Measurements from ENCODE around the gene PIR. TPM values are rescaled to one million over a fixed set of nuclear protein-coding genes. Genes with fewer than 3 reads are reported as not detected.

PIR gene
- total RNA-seq, 2 donors from 2014 or later = 14.3 to 19.2 TPM

DNA sequence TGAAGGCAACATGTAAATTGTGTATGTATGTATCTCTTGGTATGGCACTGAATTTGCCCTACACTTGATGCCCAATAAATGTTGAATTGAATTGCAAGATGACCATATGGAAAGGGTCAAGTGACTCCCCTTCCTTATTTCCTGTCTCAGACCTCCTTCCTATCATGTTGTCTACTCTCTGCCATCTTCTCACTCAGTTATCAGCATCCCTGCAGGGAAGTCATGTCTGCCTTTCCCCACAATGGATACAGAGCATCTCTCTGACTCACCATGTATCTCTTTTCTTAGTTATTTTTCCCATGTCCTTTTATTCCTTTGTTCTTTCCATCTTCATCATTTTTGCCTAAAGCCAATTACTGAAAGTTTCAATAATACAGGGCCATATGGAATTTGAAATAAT is 30.0 kb upstream of the PIR start:
- Histone ChIP-seq H3K9me3 (no peaks in the 10 kb centered on the region), H3K27ac (no peak overlapping the region), H3K4me1 (no peaks in the 10 kb centered on the region), H3K4me3 (no peak overlapping the region), H3K36me3 (no peaks in the 10 kb centered on the region), H3K27me3 (no peaks in the 10 kb centered on the region)
- TF ChIP-seq, protein P1, sequence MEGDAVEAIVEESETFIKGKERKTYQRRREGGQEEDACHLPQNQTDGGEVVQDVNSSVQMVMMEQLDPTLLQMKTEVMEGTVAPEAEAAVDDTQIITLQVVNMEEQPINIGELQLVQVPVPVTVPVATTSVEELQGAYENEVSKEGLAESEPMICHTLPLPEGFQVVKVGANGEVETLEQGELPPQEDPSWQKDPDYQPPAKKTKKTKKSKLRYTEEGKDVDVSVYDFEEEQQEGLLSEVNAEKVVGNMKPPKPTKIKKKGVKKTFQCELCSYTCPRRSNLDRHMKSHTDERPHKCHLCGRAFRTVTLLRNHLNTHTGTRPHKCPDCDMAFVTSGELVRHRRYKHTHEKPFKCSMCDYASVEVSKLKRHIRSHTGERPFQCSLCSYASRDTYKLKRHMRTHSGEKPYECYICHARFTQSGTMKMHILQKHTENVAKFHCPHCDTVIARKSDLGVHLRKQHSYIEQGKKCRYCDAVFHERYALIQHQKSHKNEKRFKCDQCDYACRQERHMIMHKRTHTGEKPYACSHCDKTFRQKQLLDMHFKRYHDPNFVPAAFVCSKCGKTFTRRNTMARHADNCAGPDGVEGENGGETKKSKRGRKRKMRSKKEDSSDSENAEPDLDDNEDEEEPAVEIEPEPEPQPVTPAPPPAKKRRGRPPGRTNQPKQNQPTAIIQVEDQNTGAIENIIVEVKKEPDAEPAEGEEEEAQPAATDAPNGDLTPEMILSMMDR (IDR thresholded peaks at IDR 0.05) = no peak
- no peak for DNase-seq (ENCODE audit: low spot score)

DNA sequence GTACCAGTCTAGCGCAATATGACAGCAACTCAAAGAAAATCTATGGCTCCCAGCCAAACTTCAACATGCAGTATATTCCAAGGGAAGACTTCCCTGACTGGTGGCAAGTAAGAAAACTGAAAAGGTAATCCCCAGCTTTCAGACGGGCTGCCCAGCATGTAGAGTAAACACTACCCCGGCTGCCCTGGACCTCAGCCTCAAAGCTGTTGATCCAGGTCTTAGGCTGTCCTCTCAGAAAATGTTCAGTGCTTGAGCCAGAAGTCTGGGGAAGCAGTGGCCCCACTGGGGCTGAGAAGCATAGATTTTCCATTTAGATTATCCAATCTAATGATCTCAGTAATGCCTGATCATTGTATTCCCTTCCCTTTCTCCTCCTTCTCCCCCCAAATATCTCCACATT is 29.3 kb upstream of the PIR start:
- TF ChIP-seq, protein P1 (IDR thresholded peaks at IDR 0.05) = no peak
- H3K27me3 ChIP-seq = no peaks in the 10 kb centered on the region

DNA sequence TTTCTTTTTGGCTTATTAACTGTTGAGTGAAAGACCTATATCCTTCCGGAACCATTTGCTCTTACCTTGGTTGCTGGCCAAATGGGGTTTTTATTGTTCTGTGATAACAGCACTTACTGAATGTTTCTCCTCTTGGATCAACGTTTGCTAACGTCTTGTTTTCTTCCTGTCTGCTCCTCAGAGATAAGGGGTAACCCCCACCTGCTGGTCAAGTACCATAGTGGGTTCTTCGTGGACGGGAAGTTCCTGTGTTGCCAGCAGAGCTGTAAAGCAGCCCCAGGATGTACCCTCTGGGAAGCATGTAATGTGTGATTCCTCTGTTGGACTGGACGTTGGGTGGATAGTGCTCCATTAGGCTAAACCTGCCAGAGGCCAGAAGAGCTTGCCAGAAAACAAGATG is 22.8 kb upstream of the PIR start:
- H3K36me3 ChIP-seq = no peaks in the 10 kb centered on the region
- no peaks in the 10 kb centered on the region for H3K9me3 ChIP-seq
- TF ChIP-seq, protein P1 (IDR thresholded peaks at IDR 0.05) = no peak
- DNase-seq (ENCODE audit: low spot score) = no peak
- H3K4me1 ChIP-seq = no peaks in the 10 kb centered on the region
- no peak overlapping the region for H3K27ac ChIP-seq
- no peak overlapping the region for H3K4me3 ChIP-seq
- no peaks in the 10 kb centered on the region for H3K27me3 ChIP-seq

More for the DNA sequence above, 29.3 kb upstream of the PIR start:
- Histone ChIP-seq H3K4me3 (no peak overlapping the region), H3K36me3 (no peaks in the 10 kb centered on the region), H3K27ac (no peak overlapping the region), H3K4me1 (no peaks in the 10 kb centered on the region), H3K9me3 (no peaks in the 10 kb centered on the region)
- no peak for DNase-seq (ENCODE audit: low spot score)

DNA sequence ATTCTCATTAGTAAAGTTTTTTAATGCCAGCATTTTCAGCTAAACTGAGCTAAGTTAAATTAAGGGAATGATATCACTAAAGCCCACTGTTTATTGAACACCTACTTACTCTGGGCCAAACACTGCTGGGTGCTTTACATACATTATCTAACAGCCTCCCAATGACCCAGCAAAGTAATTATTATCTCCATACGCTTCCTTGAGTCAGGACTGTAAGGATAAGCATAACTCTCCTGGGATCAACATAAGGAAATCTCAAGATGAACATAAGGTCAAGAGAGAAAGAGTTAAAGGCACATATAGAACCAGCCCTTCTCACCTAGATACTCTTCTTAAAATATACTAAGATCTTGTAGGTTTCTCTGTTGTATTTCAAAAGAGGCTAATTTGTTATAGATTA is 21.1 kb upstream of the PIR start:
- no peaks in the 10 kb centered on the region for H3K36me3 ChIP-seq
- H3K4me1 ChIP-seq = no peaks in the 10 kb centered on the region
- H3K27me3 ChIP-seq = no peaks in the 10 kb centered on the region
- H3K4me3 ChIP-seq = no peak overlapping the region
- TF ChIP-seq, protein P1 (IDR thresholded peaks at IDR 0.05) = no peak
- H3K27ac ChIP-seq = no peak overlapping the region
- H3K9me3 ChIP-seq = no peaks in the 10 kb centered on the region
- no peak for DNase-seq (ENCODE audit: low spot score)

DNA sequence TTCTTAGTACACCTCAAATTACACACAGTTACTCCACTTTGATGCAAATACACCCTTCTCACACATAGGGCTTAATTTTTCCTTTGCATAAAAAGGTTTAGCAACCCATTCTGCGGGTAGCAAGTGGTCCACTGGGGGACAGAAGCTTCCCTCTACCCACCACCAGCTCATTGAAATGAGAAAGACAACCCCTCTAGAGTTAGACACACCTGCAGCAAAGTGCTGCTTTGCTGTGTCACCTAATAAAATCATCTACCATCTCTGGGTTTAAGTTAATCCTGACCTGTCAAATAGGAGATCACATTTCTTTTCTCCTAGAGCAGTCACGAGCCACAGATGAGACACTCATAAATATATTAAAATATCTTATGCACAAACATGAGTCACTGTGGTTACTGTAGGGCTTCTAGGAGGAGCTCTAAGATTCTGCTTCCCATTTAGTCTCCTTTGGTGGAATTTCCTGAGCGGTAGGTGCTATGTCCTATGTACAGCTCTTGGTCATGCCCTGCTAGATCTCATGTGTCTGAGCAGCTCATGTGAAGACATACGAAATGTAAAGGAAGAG is 19.4 kb upstream of the PIR start:
- no peak for DNase-seq (ENCODE audit: low spot score)
- no peaks in the 10 kb centered on the region for H3K27me3 ChIP-seq
- no peak overlapping the region for H3K27ac ChIP-seq
- no peaks in the 10 kb centered on the region for H3K36me3 ChIP-seq
- TF ChIP-seq, protein P1 (IDR thresholded peaks at IDR 0.05) = no peak
- no peaks in the 10 kb centered on the region for H3K9me3 ChIP-seq
- no peak overlapping the region for H3K4me3 ChIP-seq
- H3K4me1 ChIP-seq = no peaks in the 10 kb centered on the region

DNA sequence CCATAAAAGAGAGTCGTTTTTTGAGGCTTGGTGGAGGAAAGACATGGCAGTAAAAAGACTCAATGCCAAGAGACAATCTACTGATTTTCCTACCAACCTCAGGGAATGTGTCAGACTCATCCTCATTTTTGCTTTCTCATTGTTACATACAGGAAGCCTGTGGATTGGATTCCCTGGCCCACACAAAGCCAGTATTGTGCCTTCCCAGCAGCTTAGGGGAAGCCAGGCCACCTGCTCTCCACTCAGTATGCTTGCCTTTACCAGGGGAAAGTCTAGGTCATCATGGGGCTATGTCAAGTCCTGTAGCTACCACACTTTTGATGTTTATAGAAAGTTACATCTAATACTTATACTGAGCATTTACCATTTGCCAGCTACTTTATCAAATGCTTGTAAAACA is 18.4 kb upstream of the PIR start:
- H3K36me3 ChIP-seq = no peaks in the 10 kb centered on the region
- H3K27me3 ChIP-seq = no peaks in the 10 kb centered on the region
- TF ChIP-seq, protein P1 (IDR thresholded peaks at IDR 0.05) = no peak
- H3K9me3 ChIP-seq = no peaks in the 10 kb centered on the region
- DNase-seq (ENCODE audit: low spot score) = no peak
- H3K4me3 ChIP-seq = no peak overlapping the region
- H3K27ac ChIP-seq = no peak overlapping the region
- no peaks in the 10 kb centered on the region for H3K4me1 ChIP-seq
